ENCODE measurements around the gene CPN2.
A peak's percentile ranks its signal among the peaks of the same experiment; 100 is the strongest.

CPN2 gene, protein sequence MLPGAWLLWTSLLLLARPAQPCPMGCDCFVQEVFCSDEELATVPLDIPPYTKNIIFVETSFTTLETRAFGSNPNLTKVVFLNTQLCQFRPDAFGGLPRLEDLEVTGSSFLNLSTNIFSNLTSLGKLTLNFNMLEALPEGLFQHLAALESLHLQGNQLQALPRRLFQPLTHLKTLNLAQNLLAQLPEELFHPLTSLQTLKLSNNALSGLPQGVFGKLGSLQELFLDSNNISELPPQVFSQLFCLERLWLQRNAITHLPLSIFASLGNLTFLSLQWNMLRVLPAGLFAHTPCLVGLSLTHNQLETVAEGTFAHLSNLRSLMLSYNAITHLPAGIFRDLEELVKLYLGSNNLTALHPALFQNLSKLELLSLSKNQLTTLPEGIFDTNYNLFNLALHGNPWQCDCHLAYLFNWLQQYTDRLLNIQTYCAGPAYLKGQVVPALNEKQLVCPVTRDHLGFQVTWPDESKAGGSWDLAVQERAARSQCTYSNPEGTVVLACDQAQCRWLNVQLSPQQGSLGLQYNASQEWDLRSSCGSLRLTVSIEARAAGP

DNA sequence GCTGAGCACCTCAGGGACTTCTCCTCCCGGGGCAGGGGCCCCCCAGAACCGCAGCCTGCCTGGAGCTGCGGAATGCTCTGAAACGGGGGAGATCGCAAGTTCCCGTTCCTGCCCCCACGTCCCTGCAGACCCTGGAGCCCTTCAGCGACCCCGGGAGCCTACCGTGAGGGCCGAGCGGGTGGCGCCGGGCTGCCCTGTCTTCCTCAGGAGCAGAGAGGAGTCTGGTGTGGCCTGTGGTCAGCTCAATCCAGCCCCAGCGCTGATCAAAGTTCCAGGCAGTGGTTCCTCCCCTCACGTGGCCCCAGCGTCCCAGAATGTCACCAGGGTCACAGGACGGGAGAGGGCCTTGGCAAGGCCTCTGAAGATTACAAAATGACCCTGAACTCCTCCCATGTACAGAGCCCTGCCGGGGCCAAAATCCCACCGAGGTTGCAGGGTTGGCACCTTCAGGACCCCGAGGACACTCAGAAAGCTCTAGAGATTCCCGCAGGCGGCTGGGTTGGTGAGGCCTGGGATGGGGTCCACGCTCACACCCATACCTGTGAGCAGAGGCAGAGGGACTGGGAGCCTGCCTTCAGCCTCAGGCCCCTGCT, at the start of gene CPN2:
TSS of gene CPN2 (minus strand) at position 249 of the 593 bp plus-strand sequence. CDS start 8,626 bp downstream, outside the sequence.
- no peak for DNase-seq (ENCODE audit: low read depth in 3 of 3, low spot score in 1 of 3)

DNA sequence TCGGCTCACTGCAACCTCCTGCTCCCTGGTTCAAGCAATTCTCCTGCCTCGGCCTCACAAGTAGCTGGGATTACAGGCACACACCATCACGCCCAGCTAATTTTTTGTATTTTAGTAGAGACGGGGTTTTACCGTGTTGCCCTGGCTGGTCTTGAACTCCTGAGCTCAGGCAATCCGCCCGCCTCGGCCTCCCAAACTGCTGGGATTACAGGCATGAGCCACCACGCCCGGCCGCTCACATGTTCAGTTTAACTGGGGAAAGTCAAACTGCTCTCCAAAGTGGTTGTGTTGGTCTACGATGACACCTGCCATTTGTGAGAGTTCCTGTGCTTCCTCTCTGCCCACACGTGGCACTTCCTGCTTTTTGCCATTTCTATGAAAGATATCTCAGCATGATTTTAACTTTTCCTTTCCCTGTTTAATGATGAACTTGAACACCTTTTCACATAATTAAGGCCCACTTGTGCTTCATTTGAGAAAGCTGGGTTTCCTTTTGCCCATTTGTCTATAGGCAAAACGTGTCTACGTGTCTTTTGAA, 48.8 kb upstream of the CPN2 start:
- DNase-seq (ENCODE audit: low read depth in 3 of 3, low spot score in 1 of 3) = no peak

DNA sequence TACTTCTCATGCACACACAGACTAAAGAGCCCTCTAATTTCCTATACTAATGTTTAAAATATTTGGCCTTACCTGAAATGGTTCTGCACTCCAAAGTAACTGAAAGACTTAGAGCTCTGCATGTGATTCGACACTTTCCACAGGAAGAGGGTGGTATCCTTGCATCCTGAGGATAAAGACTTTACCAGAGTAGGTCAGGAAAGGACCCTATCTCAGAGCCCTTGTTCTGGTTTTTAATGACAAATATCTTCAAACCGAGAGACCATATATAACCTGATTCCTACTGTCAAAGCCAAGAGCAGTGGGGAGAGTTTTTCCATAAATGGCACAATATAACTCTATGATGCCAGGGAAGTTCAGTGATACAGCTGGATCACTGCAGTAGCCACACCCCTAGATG, 48.0 kb upstream of the CPN2 start, which contains the start of gene GP5:
TSS of gene GP5 (minus strand) at position 101 of the 400 bp plus-strand sequence. CDS start 984 bp downstream, outside the sequence.
- no peak for DNase-seq (ENCODE audit: low read depth in 3 of 3, low spot score in 1 of 3)

DNA sequence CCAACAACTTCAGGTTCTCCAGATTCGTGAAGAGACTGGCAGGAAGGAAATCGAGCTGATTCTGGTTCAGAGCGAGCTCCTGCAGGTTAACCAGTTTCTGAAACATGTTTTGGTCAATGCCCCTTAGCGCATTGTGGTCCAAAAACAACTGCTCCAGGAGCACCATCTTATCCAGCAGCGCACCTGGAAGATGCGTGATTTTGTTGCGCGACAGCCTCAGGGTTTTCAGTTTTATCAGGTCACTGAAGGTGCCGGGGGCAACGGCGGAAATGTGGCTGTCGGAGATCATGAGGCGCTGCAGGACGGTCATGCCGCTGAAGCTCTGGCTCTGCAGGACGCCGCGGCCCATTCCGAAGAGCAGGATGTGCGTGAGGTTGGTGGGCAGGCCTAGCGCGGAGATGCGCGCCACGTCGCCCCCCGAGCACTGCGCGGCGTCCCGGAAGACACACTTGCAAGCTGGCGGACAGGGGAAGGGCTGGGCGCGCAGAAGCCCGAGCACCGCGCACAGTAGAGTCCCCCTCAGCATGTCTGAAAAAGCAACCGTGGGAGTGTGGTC, 46.7 kb upstream of the CPN2 start:
- DNase-seq (ENCODE audit: low read depth in 3 of 3, low spot score in 1 of 3) = no peak

DNA sequence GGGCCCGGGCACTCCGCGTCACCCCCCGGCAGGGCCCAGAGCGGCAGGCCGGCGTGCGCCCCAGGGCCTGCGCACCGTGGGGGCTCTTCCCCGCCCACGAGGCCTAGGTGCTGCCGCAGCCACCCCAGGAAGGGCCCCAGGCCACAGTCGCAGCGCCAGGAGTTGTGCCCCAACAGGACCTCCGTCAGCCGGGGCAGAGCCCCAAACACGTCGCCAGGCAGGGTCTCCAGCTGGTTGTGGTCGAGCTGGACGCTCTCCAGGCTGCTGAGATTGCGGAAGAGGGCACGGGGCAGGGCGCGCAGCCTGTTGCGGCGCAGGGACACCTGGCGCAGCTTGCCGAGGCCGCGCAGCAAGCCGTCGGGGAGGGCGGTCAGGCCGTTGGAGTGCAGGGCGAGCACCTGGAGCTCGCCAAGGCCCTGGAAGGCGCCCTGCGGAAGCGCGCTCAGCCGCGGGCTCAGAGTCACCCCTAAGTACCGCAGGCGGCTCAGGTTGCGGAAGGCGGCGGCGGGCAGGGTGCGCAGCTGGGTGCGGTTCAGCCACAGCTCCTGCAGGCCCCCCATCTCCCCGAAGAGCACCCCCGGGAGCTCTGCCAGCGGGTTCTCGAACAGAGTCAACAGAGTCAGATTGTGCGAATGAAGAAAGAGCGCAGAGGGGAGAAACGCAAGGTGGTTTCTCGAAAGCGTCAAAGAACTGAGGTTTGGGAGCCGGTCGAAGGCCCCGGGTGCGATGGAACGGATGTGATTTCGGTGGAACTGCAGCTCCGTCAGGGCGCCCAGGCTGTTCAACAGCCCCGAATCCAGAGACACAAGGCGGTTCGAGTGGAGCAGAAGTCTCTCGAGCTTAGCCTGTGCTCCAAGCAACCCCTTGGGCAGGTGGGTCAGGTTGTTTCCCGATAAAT, 46.0 kb upstream of the CPN2 start:
- DNase-seq (ENCODE audit: low read depth in 3 of 3, low spot score in 1 of 3) = no peak

DNA sequence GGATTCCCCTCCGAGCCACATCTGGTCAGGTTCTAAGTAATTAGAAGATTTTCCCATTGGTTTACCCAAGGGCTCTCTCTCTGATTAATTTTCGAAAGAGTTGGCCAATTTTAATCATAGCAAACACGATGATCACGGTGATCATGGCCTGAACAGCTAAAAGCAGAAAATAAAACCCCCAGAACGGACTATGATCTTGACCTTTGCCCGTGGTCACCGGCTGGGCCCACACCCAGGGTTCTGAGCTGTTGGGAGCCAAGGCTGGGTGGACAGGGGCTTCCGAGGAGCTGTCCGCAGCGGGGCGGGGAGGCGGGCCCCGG, 45.4 kb upstream of the CPN2 start:
- no peak for DNase-seq (ENCODE audit: low read depth in 3 of 3, low spot score in 1 of 3)

DNA sequence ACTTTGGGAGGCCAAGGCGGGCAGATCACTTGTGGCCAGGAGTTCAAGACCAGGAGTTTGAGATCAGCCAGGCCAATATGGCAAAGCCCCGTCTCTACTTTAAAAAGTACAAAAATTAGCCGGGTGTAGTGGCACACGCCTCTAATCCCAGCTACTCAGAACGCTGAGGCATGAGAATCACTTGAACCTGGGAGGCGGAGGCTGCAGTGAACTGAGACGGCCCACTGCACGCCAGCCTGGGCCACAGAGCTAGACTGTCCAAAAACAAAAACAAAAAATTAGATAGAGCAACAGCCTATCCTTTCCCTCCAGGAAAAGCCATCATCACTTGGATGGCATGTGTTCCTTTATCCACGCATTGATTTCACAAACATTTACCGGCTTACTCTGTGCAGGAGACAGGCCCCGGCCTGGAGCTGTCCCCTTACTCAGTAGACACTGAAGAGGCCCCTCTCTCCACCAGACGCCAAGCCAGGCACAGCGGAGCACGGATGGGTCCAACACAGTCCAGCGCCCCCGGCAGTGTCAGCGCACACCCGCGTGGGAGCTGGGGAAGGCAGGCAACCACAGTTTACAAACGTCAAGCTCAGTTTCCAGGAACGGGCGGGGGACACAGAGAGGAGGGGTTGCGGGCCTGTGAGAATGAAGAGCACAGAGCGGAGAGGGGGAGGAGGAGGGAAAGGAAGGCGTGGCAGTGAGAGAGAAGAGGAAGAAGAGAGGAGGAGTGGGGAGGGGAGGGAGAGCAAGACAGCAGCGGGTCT, 44.8 kb upstream of the CPN2 start:
- peak in 2 of 3 donors; percentile 29 to 36 for DNase-seq (ENCODE audit: low read depth in 3 of 3, low spot score in 1 of 3)

DNA sequence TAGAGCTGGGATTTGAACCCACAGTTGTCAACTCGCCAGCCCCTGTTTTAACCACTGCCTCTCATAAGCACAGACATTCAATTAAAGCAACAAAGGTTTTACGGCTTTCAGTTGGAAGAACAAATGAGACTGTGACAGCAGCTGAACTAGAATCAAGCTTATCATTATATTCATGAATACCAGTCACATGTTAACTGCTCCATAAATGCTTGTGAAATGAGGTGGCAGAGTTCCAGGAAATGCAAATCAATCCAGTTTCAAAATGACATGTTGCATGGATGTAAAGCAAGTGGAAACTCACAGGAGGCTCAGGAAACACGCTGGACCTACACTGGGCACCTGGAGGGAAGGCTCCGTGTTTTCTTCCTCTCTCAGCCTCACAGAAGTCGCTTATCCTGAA, 44.1 kb upstream of the CPN2 start:
- no peak for DNase-seq (ENCODE audit: low read depth in 3 of 3, low spot score in 1 of 3)

DNA sequence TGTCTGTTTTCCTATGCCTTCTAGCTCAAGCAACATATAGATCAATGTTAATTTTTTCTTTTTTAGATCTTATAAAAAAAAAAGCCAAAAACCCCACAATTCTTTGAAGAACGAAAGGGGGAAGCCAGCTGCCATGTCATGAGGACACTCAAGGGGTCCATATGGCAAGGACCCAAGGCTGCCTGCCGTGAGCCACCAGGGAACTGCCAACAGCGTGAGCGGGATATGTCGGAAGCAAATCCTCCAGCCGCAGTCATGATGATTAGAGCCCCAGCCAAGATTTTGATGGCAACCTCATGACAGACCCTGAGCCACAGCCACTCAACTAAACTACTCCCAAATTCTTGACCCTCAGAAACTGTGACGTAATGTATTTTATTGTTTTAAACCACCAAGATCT, 41.4 kb upstream of the CPN2 start:
- DNase-seq (ENCODE audit: low read depth in 3 of 3, low spot score in 1 of 3) = no peak

DNA sequence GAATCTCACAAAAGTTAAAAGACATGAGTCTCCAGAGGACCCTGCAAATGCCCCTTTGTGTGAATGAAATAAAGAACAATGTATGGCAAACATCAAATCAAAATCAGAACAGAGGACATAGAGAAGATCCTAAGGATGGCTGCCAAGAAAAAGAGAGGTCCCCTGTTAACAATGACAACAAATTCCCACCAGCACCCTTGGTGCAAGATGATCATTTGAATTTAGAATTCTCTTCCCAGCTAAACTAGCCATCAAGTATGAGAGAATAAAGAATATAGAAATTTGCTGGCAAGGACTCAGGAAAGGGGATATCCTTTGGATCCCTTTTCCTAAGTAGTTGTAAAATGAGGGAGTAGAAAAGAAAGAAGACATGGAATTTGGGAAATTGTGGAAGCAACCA, 39.7 kb upstream of the CPN2 start:
- DNase-seq (ENCODE audit: low read depth in 3 of 3, low spot score in 1 of 3) = no peak

DNA sequence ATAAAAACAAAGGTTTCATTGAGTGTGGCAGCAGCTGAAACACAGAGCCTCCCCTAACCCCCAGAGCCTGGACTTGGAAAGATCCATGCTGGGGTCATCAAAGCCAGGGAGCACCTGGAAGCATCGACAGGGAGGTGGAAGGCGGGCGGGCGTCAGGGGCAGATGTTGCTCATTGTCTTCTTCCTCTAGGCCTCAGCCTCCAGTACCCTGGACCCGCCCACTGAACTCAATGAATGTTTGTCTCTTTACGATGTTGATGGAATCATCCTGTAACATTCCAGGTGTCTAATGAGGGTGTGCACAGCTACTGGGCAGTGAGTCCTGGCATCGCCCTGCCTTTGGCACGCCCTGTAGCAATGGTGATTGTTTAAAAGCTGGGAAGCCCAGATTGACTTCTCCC, 38.1 kb upstream of the CPN2 start:
- DNase-seq (ENCODE audit: low read depth in 3 of 3, low spot score in 1 of 3) = no peak

DNA sequence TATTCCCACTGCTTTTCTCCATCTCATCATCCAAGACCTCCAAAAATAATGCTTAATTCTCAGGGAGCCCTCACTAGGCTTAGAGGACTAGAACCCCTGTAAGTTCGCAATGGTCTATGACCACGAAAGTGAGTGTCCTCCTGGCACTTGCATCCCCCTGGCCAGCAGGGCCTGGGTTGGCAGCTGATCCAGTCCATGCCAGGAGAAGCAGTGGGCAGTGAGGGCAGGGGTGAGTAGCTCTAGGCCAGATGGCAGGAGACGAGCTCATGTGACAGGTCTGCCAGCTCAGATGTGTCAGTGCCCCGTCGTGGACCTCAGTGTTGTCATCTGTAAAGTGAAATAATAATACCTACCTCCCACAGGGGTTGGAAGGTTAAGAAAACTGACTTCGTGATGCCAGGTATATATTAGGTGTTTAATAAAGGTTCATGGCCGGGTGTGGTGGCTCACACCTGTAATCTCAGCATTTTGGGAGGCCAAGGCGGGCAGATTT, 36.8 kb upstream of the CPN2 start:
- no peak for DNase-seq (ENCODE audit: low read depth in 3 of 3, low spot score in 1 of 3)

DNA sequence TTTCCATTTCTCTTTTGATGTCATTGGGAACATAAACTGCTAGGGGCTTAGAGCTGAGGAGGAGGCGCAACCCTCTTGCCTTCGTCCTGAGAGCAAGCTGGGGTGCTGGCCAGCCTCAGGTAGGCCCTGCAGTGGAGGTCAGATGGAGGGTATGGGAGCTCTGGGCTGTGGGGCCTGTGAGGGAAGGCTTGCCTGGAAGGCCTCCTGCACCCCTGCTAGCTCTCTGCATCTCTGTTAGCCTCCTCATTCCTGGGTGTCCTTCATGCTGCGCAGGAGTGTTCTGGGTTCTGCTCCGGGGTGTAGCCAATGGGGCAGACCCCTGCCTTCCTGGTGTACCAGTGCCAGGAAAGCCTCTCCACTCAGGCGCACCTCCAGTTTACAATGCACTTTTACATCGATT, 36.1 kb upstream of the CPN2 start:
- DNase-seq (ENCODE audit: low read depth in 3 of 3, low spot score in 1 of 3) = no peak

DNA sequence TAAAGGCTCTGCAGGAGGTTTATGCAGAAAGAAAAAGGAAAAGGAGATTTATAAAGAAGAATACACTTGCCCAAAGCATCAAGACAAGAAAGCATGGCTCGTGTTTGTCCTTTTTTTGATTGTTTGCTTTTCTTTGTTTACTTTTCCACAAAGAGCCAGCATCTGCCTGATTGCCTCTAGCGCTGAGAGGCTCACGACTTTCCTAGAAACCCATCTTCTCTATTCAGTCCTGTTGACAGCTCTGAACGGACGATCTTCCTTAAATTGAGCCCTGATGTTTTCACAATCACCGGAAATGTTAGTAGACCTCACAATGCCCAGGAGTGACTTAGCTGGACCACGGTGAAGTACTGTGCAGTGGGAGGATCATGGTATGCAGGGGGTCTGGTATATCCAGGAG, 35.5 kb upstream of the CPN2 start:
- no peak for DNase-seq (ENCODE audit: low read depth in 3 of 3, low spot score in 1 of 3)

DNA sequence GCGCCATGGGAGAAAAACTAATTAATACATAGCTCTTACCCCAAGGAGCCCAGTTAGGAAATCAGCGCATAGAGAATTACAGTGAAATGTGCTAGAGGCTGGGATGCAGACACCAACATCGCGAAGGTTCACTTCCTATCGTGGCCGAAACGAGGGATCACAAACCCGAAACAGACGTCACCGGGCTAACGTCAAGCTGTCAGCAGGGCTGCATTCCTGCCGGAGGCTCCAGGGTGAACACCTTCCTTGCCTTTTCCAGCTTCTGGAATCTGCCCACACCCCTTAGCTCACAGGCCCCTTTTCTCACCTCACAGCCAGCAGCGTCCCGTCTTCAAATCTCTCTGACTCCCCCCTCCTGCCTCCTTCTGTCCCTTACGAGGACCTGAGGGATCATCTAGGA, 34.9 kb upstream of the CPN2 start:
- DNase-seq (ENCODE audit: low read depth in 3 of 3, low spot score in 1 of 3) = no peak

DNA sequence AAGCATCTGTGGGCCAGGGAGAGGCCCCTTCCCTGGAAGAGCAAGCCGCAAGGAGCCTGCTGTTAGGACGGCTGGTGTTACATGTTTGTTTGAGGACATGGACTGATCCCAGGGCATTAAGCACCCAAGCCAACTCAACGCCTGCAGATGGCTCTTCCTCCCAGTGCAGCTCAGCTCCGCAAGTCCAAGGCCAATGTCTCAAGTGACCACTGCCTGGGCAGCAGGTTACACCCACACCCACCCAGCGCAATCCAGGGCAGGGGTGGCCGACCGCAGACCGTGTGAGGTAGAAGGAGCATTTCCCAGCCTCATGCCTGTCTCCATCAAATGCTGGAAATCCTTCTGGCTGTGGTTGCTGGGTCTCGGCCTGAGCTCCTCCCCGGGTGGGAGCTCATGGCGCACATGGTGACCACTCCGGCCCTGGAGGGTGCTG, 33.5 kb upstream of the CPN2 start:
- DNase-seq (ENCODE audit: low read depth in 3 of 3, low spot score in 1 of 3) = no peak

DNA sequence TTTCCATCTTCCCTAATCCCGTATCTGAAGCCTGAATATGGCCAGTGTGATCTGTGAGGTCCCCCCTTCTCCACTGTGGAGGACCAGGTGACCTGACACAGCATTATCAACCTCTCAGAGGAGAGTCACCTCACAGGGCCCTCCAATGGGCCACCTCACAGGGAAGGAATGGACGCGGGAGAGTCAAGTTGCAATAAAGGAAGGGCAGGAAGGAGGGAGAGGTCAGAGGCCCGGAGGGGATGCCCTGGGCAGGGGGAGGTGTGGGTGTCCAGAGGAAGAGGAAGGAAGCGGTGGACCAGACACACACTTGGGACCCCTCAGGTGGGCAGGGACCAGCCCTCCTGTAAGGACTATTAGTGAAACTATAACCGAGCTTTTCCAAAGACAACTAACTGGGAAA, 33.0 kb upstream of the CPN2 start:
- no peak for DNase-seq (ENCODE audit: low read depth in 3 of 3, low spot score in 1 of 3)

DNA sequence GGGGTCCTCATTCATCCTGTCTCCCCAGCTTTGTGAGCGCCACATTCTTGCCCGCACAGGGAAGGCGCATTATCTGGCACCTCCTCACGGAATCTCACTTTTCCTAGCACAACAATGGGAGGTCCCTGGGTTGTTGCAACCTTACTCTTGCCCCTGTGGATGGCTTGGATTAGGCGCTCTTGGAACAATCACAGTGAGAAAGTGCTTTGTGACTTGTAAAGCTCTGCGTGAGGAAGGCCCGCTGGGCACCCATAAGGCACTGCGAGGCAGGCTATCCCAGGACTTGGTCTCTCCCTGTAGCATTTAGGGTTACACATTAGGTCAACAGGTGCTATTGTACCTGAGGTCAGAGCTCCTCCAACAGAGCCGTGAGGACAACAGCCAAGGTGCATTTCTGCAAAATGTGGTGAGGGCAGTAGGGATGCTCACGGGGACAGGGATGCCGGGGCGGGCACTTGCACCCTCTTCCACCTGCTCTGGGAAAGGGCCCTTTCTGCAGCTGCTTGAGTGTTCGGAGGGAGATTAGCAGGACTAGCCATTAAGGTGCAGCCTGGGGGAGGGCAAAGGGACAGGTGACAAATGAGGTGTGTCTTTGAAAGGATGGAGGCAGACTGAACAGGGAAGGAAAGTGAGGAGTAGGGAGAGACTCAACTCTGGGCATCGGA, 32.3 kb upstream of the CPN2 start:
- DNase-seq (ENCODE audit: low read depth in 3 of 3, low spot score in 1 of 3) = no peak

DNA sequence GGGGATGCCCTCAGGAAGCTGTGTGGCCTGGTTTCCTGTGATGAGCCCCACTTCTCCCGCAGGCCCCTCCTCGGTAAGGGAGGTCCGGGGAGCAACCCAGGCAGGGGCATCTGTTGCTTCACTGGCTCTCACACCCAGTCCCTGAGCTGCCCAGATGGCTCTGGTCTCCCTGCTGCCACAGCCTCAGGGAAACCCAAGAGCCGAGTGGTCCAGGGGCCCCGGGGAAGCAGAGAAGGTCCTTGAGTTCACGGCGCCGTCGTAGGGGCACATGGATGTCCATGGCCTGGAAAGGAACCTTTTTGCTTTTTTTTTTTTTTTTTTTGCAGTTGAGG, 31.7 kb upstream of the CPN2 start:
- no peak for DNase-seq (ENCODE audit: low read depth in 3 of 3, low spot score in 1 of 3)
